GM19193 (cell line): Measurements from ENCODE around the gene SPRYD7.

Source experiments
- POLR2A ChIP-seq: IDR thresholded peaks from 4 replicates; pipeline ENCODE4 v1.6.1; 2011; ENCODE audit not compliant: insufficient read depth, insufficient read length; ENCODE audit errors: extremely low read depth

Gene SPRYD7, protein sequence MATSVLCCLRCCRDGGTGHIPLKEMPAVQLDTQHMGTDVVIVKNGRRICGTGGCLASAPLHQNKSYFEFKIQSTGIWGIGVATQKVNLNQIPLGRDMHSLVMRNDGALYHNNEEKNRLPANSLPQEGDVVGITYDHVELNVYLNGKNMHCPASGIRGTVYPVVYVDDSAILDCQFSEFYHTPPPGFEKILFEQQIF

GRCh38 chr13:49936075-49936967 is at the start of gene SPRYD7:
SPRYD7 (minus strand) TSS chr13:49936340; CDS start chr13:49936235, 105 bp downstream.
- peak; percentile 65 for TF ChIP-seq POLR2A

- no peak for TF ChIP-seq POLR2A
Measured at GRCh38 chr13:49985129-49985528, 49.0 kb upstream of the SPRYD7 start.

GRCh38 chr13:49980266-49980665 is 44.1 kb upstream of the SPRYD7 start:
- no peak for TF ChIP-seq POLR2A

DNA sequence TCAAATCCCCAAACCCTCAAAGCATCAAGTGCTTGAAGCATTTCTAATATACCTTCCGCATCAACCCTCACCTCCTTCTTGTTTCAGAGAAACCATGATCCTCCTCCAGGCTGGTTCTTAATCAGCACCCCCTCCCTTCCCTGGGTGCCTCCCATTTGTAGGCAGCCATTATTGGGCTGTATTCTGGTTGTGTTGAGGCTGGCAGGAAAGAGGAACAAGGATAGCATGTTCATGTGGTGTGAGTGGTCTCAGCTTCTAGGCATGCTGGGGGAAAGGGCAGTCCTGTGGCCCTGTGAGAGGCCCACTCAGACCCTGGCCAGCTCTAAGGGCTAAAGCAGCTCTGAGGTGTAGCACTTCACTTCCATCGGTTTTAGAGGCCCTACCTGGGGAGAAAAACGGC is 41.9 kb upstream of the SPRYD7 start:
- no peak for TF ChIP-seq POLR2A

DNA sequence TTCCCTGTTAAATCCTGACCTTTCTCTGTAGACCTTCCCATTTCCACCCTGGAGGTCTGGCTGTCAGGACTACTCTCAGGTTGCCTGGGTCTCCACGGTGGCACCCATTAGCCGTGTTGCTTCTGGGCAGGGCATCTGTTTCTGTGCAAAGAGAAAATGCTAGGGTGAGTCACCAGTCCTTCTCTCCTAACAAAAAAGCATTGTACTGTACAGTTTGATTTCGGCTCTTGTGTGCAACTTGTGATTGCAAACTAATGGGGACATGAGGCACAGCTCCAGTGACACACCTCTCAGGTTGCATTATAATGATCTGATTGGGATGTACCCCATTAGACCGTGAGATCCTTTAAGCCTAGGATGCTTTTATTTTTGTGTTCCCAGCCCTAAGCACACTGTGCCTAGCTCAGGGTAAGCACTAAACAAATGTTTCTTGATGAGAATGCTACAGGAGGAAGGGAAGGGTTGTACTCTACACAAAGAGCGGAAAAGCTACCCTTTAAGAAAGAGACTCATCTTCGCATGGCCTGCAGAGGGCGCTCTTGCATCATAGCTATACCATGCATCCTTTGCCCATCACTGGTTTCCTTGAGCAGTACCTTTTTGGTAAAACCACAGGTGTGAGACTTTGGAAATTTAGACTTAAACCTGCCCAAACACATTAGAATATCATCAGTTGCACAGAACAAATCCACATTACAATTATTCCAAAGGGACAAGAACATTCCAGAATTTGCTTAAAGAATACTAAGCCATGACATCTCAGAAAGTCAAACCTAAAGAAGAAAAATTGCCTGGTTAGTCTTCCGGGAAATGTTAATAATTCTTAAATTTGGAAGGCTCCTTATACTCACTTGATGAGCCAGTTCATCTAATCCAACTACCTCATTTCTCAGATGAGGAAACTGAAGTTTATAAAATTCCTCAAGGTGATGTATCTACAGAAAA is 40.4 kb upstream of the SPRYD7 start:
- TF ChIP-seq POLR2A: no peak

DNA sequence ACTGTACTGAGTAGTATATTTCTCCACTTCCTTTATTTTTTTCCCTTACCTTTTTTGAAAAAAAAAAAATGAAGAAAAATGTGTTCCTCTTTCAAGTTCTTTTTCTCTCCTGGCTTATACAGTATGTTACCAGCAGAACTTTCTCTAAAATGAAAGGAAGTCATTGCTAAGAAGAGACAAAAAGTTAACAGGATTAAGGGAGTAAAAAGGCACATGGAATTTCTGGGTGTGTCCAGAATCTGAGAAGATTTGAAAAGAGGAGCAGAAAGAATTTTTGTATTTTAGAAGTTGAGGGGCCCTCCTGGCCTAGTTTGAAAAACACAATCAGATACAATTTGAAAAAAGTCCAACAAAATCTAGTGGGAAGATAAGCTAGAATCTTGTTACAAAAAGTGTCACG is 39.7 kb upstream of the SPRYD7 start:
- no peak for TF ChIP-seq POLR2A

DNA sequence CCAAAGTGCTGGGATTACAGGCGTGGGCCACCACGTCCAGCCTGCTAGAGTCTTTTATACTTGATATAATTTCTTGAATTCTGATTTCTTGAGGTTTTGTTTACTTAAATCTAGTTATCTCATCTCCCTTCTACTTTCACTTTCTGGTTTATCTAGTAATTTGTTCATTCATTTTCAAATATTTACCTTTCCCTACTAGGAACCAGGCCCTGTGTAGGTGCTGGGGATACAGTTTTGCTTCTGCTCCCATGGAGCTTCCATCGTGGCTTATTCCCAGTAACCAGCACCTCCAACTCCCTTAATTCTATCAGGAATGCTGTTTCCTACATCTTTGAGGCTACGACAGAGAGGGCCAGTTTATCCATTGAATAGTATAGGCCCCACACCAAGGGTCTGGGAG is 36.6 kb upstream of the SPRYD7 start:
- no peak for TF ChIP-seq POLR2A

DNA sequence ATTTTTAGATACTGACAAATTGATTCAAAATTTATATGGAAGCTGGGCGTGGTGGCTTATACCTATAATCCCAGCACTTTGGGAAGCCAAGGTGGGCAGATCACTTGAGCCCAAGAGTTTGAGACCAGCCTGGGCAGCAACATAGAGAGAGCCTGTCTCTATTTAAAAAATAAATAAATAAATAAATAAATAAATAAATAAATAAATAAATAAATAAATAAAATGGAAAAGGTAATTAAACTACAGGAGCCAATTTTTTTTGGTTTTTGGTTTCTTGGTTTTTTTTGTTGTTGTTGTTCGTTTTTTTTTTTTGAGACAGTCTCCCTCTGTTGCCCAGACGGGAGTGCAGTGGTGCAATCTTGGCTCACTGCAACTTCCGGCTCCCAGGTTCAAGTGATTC is 31.3 kb upstream of the SPRYD7 start:
- TF ChIP-seq POLR2A: no peak

DNA sequence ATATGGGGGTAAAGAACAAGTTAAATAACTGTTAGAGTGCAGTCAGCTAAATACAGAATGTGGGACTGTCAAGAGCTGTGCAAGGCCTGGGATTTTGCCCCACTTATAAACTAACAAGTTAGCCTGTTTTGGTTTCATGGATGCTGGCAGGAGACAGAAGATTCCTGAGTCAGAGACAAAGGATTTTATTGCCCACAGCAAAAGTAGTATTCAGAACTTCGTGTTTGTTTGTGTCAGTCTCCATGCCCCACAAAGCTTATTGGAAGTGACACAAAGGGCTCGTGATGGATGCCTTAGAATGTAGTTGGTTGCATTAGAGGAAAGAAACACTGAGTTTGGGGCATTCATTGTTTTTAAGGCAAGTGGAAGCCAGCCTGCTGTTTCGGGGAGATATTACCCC is 22.2 kb upstream of the SPRYD7 start:
- no peak for TF ChIP-seq POLR2A

DNA sequence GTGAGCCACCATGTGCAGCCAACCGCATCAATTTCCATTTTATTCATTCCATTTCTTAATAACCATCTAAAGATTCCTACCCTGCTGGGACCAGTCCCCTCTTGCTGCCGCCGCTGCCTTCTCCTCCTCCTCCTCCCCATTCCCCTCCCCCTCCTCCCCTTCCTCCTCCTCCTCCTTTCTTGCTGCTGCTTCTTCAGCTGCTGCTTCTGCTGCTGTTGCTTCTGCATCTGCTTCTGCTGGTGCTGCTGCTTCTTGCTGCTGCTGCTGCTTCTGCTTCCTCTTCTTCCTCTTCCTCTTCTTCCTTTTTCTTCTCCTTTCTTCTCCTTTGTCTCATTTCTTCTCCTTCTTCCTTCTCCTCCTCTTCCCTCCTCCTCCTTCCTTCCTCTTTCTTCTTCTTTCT is 20.0 kb upstream of the SPRYD7 start:
- TF ChIP-seq POLR2A: no peak

DNA sequence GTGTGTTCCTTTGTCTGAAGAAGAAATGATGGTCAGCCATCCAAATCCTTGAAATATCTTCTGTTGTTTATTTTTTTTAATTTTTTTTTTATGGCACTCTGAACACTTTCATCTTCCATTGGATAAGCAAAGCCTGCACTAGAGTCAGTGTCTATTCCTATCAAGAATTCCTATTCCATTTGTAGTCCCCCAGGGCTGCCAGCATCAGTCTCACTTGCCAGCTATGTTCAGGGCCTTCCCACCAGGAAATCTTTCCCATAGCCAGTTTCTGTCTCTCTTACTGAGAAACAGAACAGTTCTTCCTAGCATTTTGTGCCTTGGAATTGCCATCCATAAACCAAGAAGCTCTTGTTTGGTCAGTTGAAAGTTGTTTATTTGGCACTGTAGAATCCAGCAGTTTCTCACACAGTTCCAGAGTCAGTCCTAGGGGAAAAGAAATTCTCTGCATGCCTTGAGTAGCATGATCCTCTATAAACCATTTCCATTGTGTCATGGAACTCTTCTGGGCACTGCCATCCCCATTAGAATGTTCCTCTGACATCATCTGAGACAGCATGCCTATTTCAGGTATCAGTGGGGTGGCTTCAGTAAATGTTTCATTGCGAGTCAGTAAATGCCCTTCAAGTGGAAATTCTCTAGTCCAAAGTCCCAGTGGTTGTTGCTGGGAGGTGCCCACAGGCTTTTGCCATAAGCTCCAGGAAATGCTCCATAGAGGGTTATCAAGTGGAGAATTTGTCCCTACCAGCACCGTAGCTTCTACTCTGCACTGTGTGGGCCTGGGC is 18.7 kb upstream of the SPRYD7 start:
- TF ChIP-seq POLR2A: no peak

DNA sequence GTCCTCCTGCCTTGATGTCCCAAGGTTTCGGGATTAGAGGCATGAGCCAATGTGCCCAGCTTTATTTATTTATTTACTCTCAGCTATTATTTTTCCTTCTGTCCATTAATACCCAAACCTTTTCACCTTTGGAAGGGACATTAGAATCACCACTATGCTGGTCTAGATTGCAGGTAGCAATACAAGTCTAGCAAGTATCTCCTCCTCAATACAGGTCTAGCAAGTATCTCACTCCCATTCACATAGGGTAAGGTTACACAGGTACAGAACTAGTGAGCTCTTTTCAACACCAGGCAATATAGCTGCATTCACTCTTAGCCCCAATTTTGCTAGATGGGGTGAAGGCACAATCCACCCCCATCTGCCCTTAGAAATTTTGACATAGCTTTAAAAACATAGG is 17.4 kb upstream of the SPRYD7 start:
- no peak for TF ChIP-seq POLR2A

DNA sequence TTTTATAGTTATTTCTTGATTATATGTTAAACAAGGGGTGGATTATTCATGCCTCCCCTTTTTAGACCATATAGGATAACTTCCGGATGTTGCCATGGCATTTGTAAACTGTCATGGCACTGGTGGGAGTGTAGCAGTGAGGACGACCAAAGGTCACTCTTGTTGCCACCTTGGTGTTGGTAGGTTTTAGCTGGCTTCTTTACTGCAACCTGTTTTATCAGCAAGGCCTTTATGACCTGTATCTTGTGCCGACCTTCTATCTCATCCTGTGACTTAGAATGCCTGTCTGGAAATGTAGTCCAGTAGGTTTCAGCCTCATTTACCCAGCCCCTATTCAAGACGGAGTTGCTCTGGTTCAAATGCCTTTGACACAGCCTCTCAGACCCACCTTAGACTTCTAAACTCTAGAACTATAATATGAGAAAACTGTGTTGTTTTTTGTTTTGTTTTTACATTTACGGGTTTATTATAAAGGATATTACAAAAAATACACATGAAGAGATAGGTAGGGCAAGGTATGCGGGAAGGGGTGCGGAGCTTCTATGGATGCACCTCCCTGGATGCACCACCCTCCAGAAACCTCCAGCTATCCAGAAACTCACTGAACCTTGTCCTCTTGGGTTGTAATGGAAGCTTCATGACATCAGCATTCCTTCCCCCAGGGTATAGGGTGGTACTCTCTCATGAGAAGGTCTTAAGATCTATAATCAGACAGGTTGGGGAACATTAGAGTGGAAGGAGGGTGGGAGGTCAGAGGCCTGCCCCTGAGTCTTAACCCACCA is 15.8 kb upstream of the SPRYD7 start:
- TF ChIP-seq POLR2A: no peak

DNA sequence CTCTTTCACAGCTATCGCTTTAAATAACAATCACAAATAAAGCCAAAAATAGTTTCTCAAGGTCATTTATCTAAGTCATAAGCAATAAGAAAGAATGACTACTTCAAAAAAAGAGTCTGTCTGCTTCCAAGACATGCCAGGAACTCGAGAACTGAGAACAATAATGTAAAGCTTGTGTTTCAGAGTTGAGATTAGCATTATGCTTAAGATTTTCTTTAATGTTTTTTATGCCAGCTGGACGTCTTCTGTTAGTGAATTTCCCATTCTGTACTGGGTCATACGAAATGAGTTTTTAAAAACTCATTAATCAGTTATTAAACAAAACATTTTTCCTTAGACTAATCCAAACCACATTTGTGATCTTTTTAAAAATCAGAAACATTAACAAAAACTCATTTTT is 3.2 kb upstream of the SPRYD7 start:
- no peak for TF ChIP-seq POLR2A
